Natural killer cell (primary cell): ENCODE data around the gene ENOX2. TPM values are rescaled to one million over a fixed set of nuclear protein-coding genes. Genes with fewer than 3 reads are reported as not detected.

Experiments used
- ATAC-seq, 3 donors: fragments of 150-1000 bp in 2 of 3; fragments of 200-7000 bp in 1 of 3; cut with Tn5 transposase; 1 replicate in 1 of 3; 2 replicates in 2 of 3; pipeline ENCODE4 v1.10.0; 2021; ENCODE audit warnings: mild to moderate bottlenecking in 2 of 3, moderate library complexity in 2 of 3
- DNase-seq, 2 donors: peaks; one replicate each; pipeline versions ENCODE4 v3.0.0 to v3.0.0-alpha.2; 2013 to 2021; ENCODE audit warnings: mixed read lengths in 1 of 2
- H3K27ac ChIP-seq: one replicate; pipeline ENCODE4 v1.5.1; 2013; ENCODE audit warnings: mild to moderate bottlenecking, low read length
- H3K27me3 ChIP-seq: one replicate; pipeline ENCODE4 v1.6.1; 2013; ENCODE audit warnings: low read length; ENCODE audit not compliant: control insufficient read depth, insufficient read depth
- H3K36me3 ChIP-seq: one replicate; pipeline ENCODE4 v1.6.1; 2013; ENCODE audit warnings: low read length; ENCODE audit not compliant: control insufficient read depth, insufficient read depth
- H3K4me1 ChIP-seq: one replicate; pipeline ENCODE4 v1.6.1; 2013; ENCODE audit warnings: low read length; ENCODE audit not compliant: control insufficient read depth, insufficient read depth
- H3K4me3 ChIP-seq: one replicate; pipeline ENCODE4 v1.5.1; 2013; ENCODE audit warnings: low read length
- H3K9me3 ChIP-seq: one replicate; pipeline ENCODE4 v1.6.1; 2013; ENCODE audit warnings: low read length; ENCODE audit not compliant: control insufficient read depth, insufficient read depth
- H3K27ac Mint-ChIP-seq, 2 donors: one replicate each; pipeline ENCODE4 v1.8.0; 2022; ENCODE audit warnings: mild to moderate bottlenecking in 2 of 2, mixed read lengths in 2 of 2, moderate library complexity in 1 of 2
- H3K27me3 Mint-ChIP-seq, 2 donors: one replicate each; pipeline ENCODE4 v1.8.0; 2022; ENCODE audit warnings: low read depth in 2 of 2, mixed read lengths in 2 of 2
- H3K36me3 Mint-ChIP-seq: one replicate; pipeline ENCODE4 v1.8.0; 2022; ENCODE audit warnings: mixed read lengths
- H3K4me1 Mint-ChIP-seq, 2 donors: one replicate each; pipeline ENCODE4 v1.8.0; 2022; ENCODE audit warnings: mixed read lengths in 2 of 2
- H3K4me3 Mint-ChIP-seq: one replicate; pipeline ENCODE4 v1.8.0; 2022; ENCODE audit warnings: mild to moderate bottlenecking, moderate library complexity, mixed read lengths
- H3K9me3 Mint-ChIP-seq, 2 donors: one replicate each; pipeline ENCODE4 v1.8.0; 2022; ENCODE audit warnings: mixed read lengths in 2 of 2
- CTCF ChIP-seq: fragments of 200-600 bp; IDR thresholded peaks from one replicate; pipeline ENCODE4 v1.8.0; 2022; ENCODE audit warnings: antibody characterized with exemption
- WGBS: methylation state at CpG from one replicate; pipeline ENCODE4 v1.1.7; 2013; ENCODE audit warnings: missing lambda C conversion rate; ENCODE audit not compliant: insufficient coverage; 5-methylcytosine and 5-hydroxymethylcytosine counted together
- intact Hi-C: fragments of 100-400 bp; cut with micrococcal nuclease; formaldehyde crosslinking; loops from one replicate; pipeline ENCODE4 v1.14.2; 2022
- total RNA-seq, 4 donors: library from RNA; stranded (reverse); fragments of 120-200 nt in 1 of 4; gene quantifications; one replicate each; pipeline versions ENCODE4 v1.2.3 to v1.2.4, GENCODE V29; 2013 to 2022

Gene ENOX2
- total RNA-seq, 3 donors from 2014 or later (not counting 1 experiment from before 2014, with no cell fraction given) = 9.3 to 14.7 (median 13.3) TPM

- no peak overlapping the region for H3K4me3 ChIP-seq
- ATAC-seq (no peak), DNase-seq (no peak)
- no peak overlapping the region for H3K27ac Mint-ChIP-seq
- H3K4me1 Mint-ChIP-seq = peaks cover 7 to 21% of the 10 kb centered on the region in 2 donors
- H3K27me3 Mint-ChIP-seq = peaks cover 0 to 7% of the 10 kb centered on the region in 2 donors
- no peaks in the 10 kb centered on the region for H3K36me3 Mint-ChIP-seq
- H3K9me3 ChIP-seq = no peaks in the 10 kb centered on the region
- no peaks in the 10 kb centered on the region for H3K36me3 ChIP-seq
- intact Hi-C loops = no loop called here
- H3K9me3 Mint-ChIP-seq = no peaks in the 10 kb centered on the region
- H3K27me3 ChIP-seq = no peaks in the 10 kb centered on the region
- no peaks in the 10 kb centered on the region for H3K4me1 ChIP-seq
- no peak overlapping the region for H3K4me3 Mint-ChIP-seq
- WGBS = 98% methylated on average over 3 of the region's 7 CpGs
- no peak for TF ChIP-seq CTCF
- H3K27ac ChIP-seq = no peak overlapping the region
Observed at GRCh38 chrX:130878350-130879341, 24.4 kb downstream of the ENOX2 start.

- Mint-ChIP-seq H3K27ac (no peak overlapping the region), H3K4me3 (no peak overlapping the region), H3K27me3 (peaks cover 0 to 7% of the 10 kb centered on the region in 2 donors), H3K9me3 (no peaks in the 10 kb centered on the region), H3K4me1 (peaks cover 7 to 21% of the 10 kb centered on the region in 2 donors), H3K36me3 (no peaks in the 10 kb centered on the region)
- no peaks in the 10 kb centered on the region for H3K9me3 ChIP-seq
- no peaks in the 10 kb centered on the region for H3K36me3 ChIP-seq
- whole genome bisulfite sequencing = no CpG with 5 or more reads among the region's 1 CpG
- DNase-seq (no peak), ATAC-seq (no peak)
- intact Hi-C loops = no loop called here
- no peak overlapping the region for H3K4me3 ChIP-seq
- H3K27ac ChIP-seq = no peak overlapping the region
- H3K27me3 ChIP-seq = no peaks in the 10 kb centered on the region
- TF ChIP-seq CTCF = no peak
- H3K4me1 ChIP-seq = no peaks in the 10 kb centered on the region
Observed at GRCh38 chrX:130877892-130878341, 25.1 kb downstream of the ENOX2 start.

- H3K27me3 Mint-ChIP-seq = peaks cover 0 to 7% of the 10 kb centered on the region in 2 donors
- no peaks in the 10 kb centered on the region for H3K27me3 ChIP-seq
- H3K9me3 Mint-ChIP-seq = no peaks in the 10 kb centered on the region
- DNase-seq = no peak
- intact Hi-C loops = no loop called here
- H3K27ac Mint-ChIP-seq = no peak overlapping the region
- H3K27ac ChIP-seq = no peak overlapping the region
- ATAC-seq = no peak
- H3K4me1 ChIP-seq = no peaks in the 10 kb centered on the region
- H3K4me1 Mint-ChIP-seq = peaks cover 7 to 24% of the 10 kb centered on the region in 2 donors
- no peaks in the 10 kb centered on the region for H3K36me3 ChIP-seq
- no peak overlapping the region for H3K4me3 Mint-ChIP-seq
- H3K9me3 ChIP-seq = no peaks in the 10 kb centered on the region
- TF ChIP-seq CTCF = no peak
- H3K4me3 ChIP-seq = no peak overlapping the region
- H3K36me3 Mint-ChIP-seq = no peaks in the 10 kb centered on the region
Observed at GRCh38 chrX:130876226-130876625, 26.8 kb downstream of the ENOX2 start.
